Activated CD8-positive, alpha-beta T cell treated with anti-CD3 and anti-CD28 coated beads for 36 hours (primary cell): ENCODE data around the gene ZNF304. TPM values are rescaled to one million over a fixed set of nuclear protein-coding genes. Genes with fewer than 3 reads are reported as not detected.

Experiments
- ATAC-seq: fragments of 200-7000 bp; cut with Tn5 transposase; one replicate; pipeline ENCODE4 v1.10.0; 2021; ENCODE audit warnings: mild to moderate bottlenecking, moderate library complexity
- CTCF ChIA-PET: fragments of 350-600 bp; sonication (Branson Sonifier 250); formaldehyde crosslinking; loops from one replicate; lab custom pipeline; 2021; ENCODE audit warnings: antibody characterized with exemption; lab: Charles Lee
- POLR2A ChIA-PET: fragments of 350-600 bp; sonication (Branson Sonifier 250); formaldehyde crosslinking; loops from one replicate; lab custom pipeline; 2021; ENCODE audit warnings: antibody characterized with exemption; lab: Charles Lee
- DNase-seq: peaks from one replicate; pipeline ENCODE4 v3.0.0-alpha.2; 2020
- H3K27ac Mint-ChIP-seq: one replicate; pipeline ENCODE4 v1.8.0; 2021; ENCODE audit warnings: mild to moderate bottlenecking, mixed read lengths
- H3K27me3 Mint-ChIP-seq: one replicate; pipeline ENCODE4 v1.8.0; 2021; ENCODE audit warnings: mixed read lengths
- H3K36me3 Mint-ChIP-seq: one replicate; pipeline ENCODE4 v1.8.0; 2021; ENCODE audit warnings: low read depth, mixed read lengths
- H3K4me1 Mint-ChIP-seq: one replicate; pipeline ENCODE4 v1.8.0; 2021; ENCODE audit warnings: low read depth, mixed read lengths
- H3K4me3 Mint-ChIP-seq: one replicate; pipeline ENCODE4 v1.8.0; 2021; ENCODE audit warnings: mild to moderate bottlenecking, moderate library complexity, mixed read lengths
- H3K9me3 Mint-ChIP-seq: one replicate; pipeline ENCODE4 v1.8.0; 2021; ENCODE audit warnings: mixed read lengths
- CTCF ChIP-seq: fragments of 200-600 bp; IDR thresholded peaks from one replicate; pipeline ENCODE4 v1.8.0; 2022; ENCODE audit warnings: antibody characterized with exemption, mild to moderate bottlenecking
- intact Hi-C: fragments of 100-400 bp; cut with micrococcal nuclease; formaldehyde crosslinking; loops from one replicate; pipeline ENCODE4 v1.10.0; 2022
- total RNA-seq, 2 experiments: library from RNA; stranded (reverse); gene quantifications; one replicate each; pipeline ENCODE4 v1.2.3, GENCODE V29; 2021

ZNF304 gene
- total RNA-seq, 2 experiments from 2014 or later: 6.6 to 6.7 TPM

- DNase-seq (no peak), ATAC-seq (no peak)
- H3K27me3 Mint-ChIP-seq: no peaks in the 10 kb centered on the region
- H3K4me1 Mint-ChIP-seq: no peaks in the 10 kb centered on the region
- peaks cover 64% of the 10 kb centered on the region for H3K9me3 Mint-ChIP-seq
- TF ChIP-seq CTCF: no peak
- H3K4me3 Mint-ChIP-seq: no peak overlapping the region
- H3K36me3 Mint-ChIP-seq: peaks cover 83% of the 10 kb centered on the region
- intact Hi-C loops: no loop called here
- CTCF ChIA-PET: no interaction called here
- no peak overlapping the region for H3K27ac Mint-ChIP-seq
- POLR2A ChIA-PET: no interaction called here
These were observed 25.1 kb downstream of the ZNF304 start for GRCh38 chr19:57376151-57376550.

DNA sequence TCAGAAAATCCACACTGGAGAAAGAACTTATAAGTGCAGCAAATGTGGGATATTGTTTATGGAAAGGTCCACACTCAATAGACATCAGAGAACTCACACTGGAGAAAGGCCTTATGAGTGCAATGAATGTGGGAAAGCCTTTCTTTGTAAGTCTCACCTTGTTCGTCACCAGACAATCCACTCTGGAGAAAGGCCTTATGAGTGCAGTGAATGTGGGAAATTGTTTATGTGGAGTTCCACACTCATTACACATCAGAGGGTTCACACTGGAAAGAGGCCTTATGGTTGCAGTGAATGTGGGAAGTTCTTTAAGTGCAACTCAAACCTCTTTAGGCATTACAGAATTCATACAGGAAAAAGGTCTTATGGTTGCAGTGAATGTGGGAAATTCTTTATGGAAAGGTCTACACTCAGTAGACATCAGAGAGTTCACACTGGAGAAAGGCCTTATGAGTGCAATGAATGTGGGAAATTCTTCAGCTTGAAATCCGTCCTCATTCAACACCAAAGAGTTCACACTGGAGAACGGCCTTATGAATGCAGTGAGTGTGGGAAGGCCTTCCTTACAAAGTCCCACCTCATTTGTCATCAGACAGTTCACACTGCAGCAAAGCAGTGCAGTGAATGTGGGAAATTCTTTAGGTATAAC is 26.6 kb downstream of the ZNF304 start:
- no peak for DNase-seq
- peaks cover 62% of the 10 kb centered on the region for H3K9me3 Mint-ChIP-seq
- intact Hi-C loops: no loop called here

GRCh38 chr19:57380923-57381322 is 29.9 kb downstream of the ZNF304 start:
- Mint-ChIP-seq H3K27ac (no peak overlapping the region), H3K36me3 (peaks cover 39% of the 10 kb centered on the region), H3K4me3 (no peak overlapping the region), H3K27me3 (peaks cover 1% of the 10 kb centered on the region), H3K4me1 (no peaks in the 10 kb centered on the region), H3K9me3 (peaks cover 46% of the 10 kb centered on the region)
- ChIA-PET CTCF (interaction anchor here (0.7 kb wide), 1 partner anchor 281 kb away, joined by 3 read pairs; no protein-coding TSS in a partner anchor), POLR2A (interaction anchor here (0.8 kb wide), 1 partner anchor 187 kb away, joined by 3 read pairs; no protein-coding TSS in a partner anchor)
- no peak for TF ChIP-seq CTCF
- ATAC-seq: no peak
- intact Hi-C loops: no loop called here
- DNase-seq: no peak

More for the DNA sequence above, 26.6 kb downstream of the ZNF304 start:
- CTCF ChIA-PET: no interaction called here
- ATAC-seq: no peak
- Mint-ChIP-seq H3K4me3 (no peak overlapping the region), H3K4me1 (no peaks in the 10 kb centered on the region), H3K36me3 (peaks cover 69% of the 10 kb centered on the region), H3K27me3 (no peaks in the 10 kb centered on the region), H3K27ac (no peak overlapping the region)
- POLR2A ChIA-PET: interaction anchor here (0.9 kb wide), 1 partner anchor 12 kb away, joined by 3 read pairs; the partner anchor contains the start of gene ZNF548
- no peak for TF ChIP-seq CTCF

GRCh38 chr19:57382806-57383488 is 31.9 kb downstream of the ZNF304 start:
- TF ChIP-seq CTCF: no peak
- H3K4me1 Mint-ChIP-seq: no peaks in the 10 kb centered on the region
- peaks cover 29% of the 10 kb centered on the region for H3K9me3 Mint-ChIP-seq
- no peak overlapping the region for H3K27ac Mint-ChIP-seq
- peaks cover 19% of the 10 kb centered on the region for H3K36me3 Mint-ChIP-seq
- ATAC-seq (no peak), DNase-seq (no peak)
- H3K4me3 Mint-ChIP-seq: no peak overlapping the region
- H3K27me3 Mint-ChIP-seq: peaks cover 1% of the 10 kb centered on the region
- ChIA-PET CTCF (interaction anchor here (1.3 kb wide), 1 partner anchor 17 kb away, joined by 3 read pairs; no protein-coding TSS in a partner anchor), POLR2A (no interaction called here)
- intact Hi-C loops: no loop called here
